Measurements from ENCODE around the gene GGACT.

The GGACT gene

GRCh38 chr13:100513987-100514670 is 74.5 kb downstream of the GGACT start:
- no peak for TF ChIP-seq CTCF (IDR thresholded peaks at IDR 0.05)

GRCh38 chr13:100513171-100513570 is 75.4 kb downstream of the GGACT start:
- no peak for TF ChIP-seq CTCF (IDR thresholded peaks at IDR 0.05)

- no peak for TF ChIP-seq CTCF (IDR thresholded peaks at IDR 0.05)
These were observed 76.2 kb downstream of the GGACT start for GRCh38 chr13:100512422-100512821.

GRCh38 chr13:100511466-100511865 is 77.1 kb downstream of the GGACT start:
- no peak for TF ChIP-seq CTCF (IDR thresholded peaks at IDR 0.05)

- no peak for TF ChIP-seq CTCF (IDR thresholded peaks at IDR 0.05)
These were observed 78.2 kb downstream of the GGACT start for GRCh38 chr13:100510208-100510957.

GRCh38 chr13:100508996-100509395 is 79.6 kb downstream of the GGACT start:
- TF ChIP-seq CTCF (IDR thresholded peaks at IDR 0.05) = no peak

GRCh38 chr13:100508455-100508854 is 80.1 kb downstream of the GGACT start:
- no peak for TF ChIP-seq CTCF (IDR thresholded peaks at IDR 0.05)
